NCI-H1092 (cell line): ENCODE results near the gene SEMA3A.

ENCODE experiments used
- DNase-seq: peaks from one replicate; lab custom pipeline; 2025; lab: John Stamatoyannopoulos, UW

The SEMA3A gene

DNA sequence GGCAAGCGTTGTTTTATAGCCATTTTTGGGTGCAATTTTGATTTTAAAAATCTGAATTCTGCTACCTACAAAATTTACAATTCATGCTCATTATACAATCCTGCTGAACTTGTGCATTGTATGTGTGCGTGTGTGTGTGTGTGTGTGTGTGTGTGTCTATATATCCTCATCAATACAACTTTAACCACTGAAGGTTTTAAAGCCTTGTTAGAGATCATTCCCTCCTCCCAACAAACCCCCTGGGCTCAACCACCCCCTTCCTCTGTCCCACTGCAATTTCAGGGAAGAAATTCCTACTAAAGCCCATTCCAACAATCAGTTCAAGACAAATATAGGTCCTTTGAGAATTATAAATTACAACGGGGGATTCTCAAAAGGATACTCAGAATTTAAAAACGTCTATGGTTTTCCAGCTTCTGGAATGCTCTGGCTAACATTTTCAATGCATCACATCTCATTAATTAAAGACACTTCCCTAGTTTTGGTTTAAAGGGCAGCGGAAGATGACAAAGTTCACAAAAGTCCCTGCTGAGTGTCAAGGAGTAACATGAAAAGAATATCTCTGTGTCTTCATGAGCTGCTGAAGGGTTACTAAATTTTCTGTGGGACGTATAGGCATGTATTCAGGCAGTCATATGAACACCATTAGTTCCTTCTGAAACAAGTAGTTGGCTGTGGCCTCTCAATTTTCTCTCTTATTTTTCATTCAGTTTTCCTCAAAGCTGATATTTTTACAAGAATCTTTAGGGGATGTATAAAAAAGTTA is 889 bp upstream of the SEMA3A start:
- DNase-seq = no peak

GRCh38 chr7:84193747-84194146 is 842 bp downstream of the SEMA3A start:
- DNase-seq = no peak

GRCh38 chr7:84191842-84192241 is 2.7 kb downstream of the SEMA3A start:
- no peak for DNase-seq

GRCh38 chr7:84191261-84191660 is 3.3 kb downstream of the SEMA3A start:
- DNase-seq = no peak

DNA sequence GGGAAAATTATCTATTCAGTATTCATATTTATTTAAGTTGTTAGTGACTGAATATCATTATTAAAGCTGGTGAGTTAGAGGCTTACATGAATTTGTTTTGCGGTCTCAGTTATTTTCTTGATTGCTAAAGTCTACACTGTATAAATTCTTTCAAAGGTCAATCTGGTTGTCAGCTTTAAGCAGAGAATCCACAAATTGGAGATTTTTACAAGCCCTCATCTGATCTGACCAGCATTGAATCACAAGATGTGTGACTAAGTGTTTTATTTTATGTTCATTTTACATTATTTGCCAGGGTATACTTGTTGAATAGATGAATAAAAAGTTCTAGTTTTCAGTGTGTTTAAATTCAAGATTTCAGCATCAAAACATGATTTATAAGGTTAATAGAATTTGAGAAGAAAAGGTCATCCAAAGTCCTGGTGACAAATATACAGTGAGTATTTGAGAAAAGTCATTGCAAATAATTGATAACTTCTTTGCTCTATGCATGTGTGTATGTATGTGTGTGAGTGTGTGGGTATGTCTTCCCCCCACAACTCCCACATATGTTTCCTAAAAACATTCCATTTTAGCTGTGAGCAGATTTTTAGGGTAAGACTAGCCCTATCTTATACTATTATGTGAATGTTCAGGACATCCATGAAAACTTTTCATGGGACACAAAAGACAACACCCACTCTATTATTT is 4.4 kb downstream of the SEMA3A start:
- no peak for DNase-seq

DNA sequence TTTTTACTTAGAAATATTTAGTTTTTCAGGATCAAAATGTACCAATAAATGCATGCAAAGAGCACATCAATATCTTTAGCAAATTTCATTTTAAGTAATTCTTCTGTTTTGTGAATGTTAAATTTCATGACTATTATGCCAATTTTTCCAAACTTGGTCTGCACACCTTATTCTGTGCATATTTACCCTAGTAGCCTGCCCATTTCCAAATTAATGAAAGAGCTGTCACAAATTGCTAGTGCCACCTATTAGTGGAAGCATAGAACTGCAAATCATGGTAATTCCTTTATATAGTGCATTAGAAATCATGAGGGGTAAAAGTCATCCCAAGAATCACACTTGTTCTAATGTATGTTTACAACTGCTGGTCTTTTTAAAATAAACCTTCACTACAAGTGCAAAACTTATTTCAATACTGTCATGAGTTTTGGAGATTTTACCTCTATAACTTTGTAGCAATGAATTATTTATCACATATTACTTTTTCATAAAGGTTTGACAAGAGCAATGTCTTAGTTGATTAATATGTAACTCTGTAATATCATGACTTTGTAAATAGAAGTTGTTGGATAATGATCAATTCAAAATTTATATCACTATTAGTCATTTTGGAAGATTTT is 5.7 kb downstream of the SEMA3A start:
- no peak for DNase-seq

GRCh38 chr7:84187813-84188510 is 6.6 kb downstream of the SEMA3A start:
- no peak for DNase-seq

GRCh38 chr7:84187087-84187805 is 7.3 kb downstream of the SEMA3A start:
- DNase-seq = no peak

DNA sequence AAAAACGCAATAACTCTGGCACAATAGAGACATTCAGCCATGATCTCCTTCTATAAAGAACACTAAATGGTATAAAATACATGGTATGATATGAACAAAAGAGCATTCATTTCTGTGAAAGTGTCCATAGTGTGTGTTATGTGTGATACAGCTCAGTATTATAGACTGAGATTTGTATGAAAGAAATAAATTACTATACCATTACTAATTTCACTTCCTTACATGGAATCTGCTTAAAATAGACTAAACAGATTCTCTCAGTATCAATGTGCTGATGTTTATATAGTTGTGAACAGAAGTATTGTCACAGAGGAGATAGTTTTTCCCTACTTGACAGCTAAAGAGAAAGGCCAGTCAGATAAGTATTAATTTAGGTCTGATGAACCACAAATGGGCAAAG is 10.8 kb downstream of the SEMA3A start:
- DNase-seq = no peak

GRCh38 chr7:84182301-84182700 is 12.3 kb downstream of the SEMA3A start:
- DNase-seq = no peak

DNA sequence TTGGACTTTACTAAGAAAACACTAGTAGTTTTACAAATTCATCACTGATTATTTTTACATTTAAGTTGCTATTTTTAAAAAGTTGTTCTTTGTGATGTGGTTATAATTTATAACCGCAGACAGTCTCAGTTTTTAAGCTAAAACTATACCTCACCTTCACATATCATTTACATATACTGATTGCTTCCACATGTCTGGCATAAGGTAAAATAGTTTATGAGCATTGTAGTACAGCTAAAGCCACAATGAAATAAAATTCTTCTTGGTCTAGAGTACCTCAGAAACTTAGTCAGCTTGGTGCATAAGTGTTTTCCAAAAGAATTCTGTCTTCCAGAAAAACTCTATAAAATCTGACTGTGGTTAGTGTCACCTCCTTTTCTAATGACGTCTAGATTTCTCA is 13.0 kb downstream of the SEMA3A start:
- no peak for DNase-seq

DNA sequence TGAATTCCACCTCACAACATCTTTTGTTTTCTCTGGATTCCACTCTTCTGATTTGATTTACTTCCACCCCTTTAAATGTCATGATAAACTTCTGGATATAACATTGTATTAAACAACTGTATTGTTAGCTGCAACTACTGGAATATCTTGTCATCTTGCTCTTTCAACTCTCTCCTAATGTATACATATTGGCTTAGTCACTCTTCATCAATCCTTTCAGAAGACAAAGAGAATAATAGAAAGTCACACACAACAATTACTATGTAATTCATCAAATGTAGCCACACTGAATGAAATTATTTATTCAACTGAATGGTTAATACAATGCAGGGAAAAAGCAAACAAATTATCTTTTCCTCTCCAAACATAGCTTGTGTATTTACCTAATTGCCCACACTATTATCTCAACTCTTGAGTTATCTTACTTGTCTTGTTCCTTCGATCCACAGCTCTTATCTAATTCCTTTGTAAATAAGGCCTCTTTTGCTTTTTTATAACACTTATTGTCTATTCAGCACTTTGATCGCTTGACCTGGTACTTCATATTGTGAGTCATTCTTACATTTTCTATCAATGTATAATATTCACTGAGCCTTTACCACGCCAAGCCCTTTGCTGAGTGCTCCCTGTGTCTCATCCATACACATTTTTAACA is 16.7 kb downstream of the SEMA3A start:
- DNase-seq = peak; percentile 26

DNA sequence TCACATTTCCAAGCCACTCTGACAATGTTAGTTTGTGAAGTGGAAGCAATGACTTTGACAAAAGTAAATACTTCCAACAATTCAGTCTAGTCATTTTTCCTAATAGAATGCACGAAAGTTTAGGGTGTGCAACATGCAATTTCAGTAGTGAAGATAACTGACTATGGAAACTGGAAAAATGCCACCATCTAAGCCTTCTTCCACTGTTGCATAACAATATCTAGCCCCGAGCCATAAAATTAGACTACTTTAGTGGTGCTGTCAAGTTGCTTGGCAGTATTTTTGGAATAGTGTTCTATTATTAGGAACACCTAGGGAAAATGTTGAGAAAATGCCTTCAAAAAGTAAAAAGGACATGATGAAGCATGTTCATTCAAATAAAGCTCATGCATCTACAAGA is 17.9 kb downstream of the SEMA3A start:
- no peak for DNase-seq

GRCh38 chr7:84175461-84175860 is 19.1 kb downstream of the SEMA3A start:
- DNase-seq = no peak

- DNase-seq = no peak
Observed at GRCh38 chr7:84170646-84171045, 23.9 kb downstream of the SEMA3A start.

GRCh38 chr7:84162584-84162983 is 32.0 kb downstream of the SEMA3A start:
- no peak for DNase-seq

GRCh38 chr7:84162125-84162524 is 32.5 kb downstream of the SEMA3A start:
- DNase-seq = no peak

GRCh38 chr7:84161398-84161797 is 33.2 kb downstream of the SEMA3A start:
- no peak for DNase-seq

DNA sequence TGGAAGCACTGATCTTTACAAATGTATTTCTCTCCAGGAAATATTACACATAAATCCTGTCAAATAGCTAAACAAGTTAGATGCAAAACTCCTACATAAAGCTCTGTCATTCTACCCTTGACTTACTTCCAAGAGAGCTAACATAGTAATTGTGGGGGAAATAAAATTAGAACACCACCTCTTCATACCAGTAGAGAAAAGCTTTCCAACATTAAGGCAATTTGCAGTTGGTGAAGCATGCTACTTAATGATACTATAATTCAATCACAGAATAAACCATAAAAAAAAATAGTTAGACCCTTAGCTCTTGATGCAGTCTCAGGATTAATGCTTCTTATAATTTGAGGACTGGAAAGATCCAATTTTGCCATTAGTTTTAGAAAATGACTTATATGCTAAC is 35.2 kb downstream of the SEMA3A start:
- no peak for DNase-seq

- no peak for DNase-seq
Observed at GRCh38 chr7:84157171-84157570, 37.4 kb downstream of the SEMA3A start.

- no peak for DNase-seq
Observed at GRCh38 chr7:84154991-84155781, 39.4 kb downstream of the SEMA3A start.
